HCT116 (cell line): Measurements from ENCODE around the gene EGFLAM.

Experiments used
- EZH2 ChIP-seq: fragments of 200-600 bp; sonication (generic); IDR thresholded peaks from 2 replicates; pipeline ENCODE4 v1.6.1; 2017; ENCODE audit warnings: antibody characterized with exemption, mixed run types
- EZH2phosphoT487 ChIP-seq: fragments of 200-600 bp; IDR thresholded peaks from 2 replicates; pipeline ENCODE4 v1.6.1; 2018; ENCODE audit warnings: antibody characterized with exemption, borderline replicate concordance
- POLR2A ChIP-seq: IDR thresholded peaks from 2 replicates; pipeline ENCODE4 v1.7.0; 2011; ENCODE audit warnings: borderline replicate concordance; ENCODE audit not compliant: insufficient read depth, insufficient read length; ENCODE audit errors: extremely low read depth
- RAD21 ChIP-seq: IDR thresholded peaks from 2 replicates; pipeline ENCODE4 v1.6.1; 2012; ENCODE audit warnings: low read depth, mild to moderate bottlenecking
- SIN3A ChIP-seq: IDR thresholded peaks from 2 replicates; pipeline ENCODE4 v1.6.1; 2012; ENCODE audit warnings: low read depth
- SP1 ChIP-seq: IDR thresholded peaks from 2 replicates; pipeline ENCODE4 v1.6.1; 2012; ENCODE audit warnings: low read depth
- ZFX ChIP-seq: fragments of 450-650 bp; IDR thresholded peaks from 2 replicates; pipeline ENCODE4 v1.6.1; 2017
- ZNF274 ChIP-seq: fragments of 200-500 bp; sonication (Bioruptor generic); IDR thresholded peaks from 2 replicates; pipeline ENCODE4 v1.6.1; 2014; ENCODE audit warnings: mild to moderate bottlenecking, low read depth, low read length, inconsistent platforms
- TF ChIP-seq, protein P1 (sequence below): IDR thresholded peaks from 2 replicates; pipeline ENCODE4 v1.6.1; 2012
- TF ChIP-seq, protein P2 (sequence below): IDR thresholded peaks from 2 replicates; pipeline ENCODE4 v1.6.1; 2012; ENCODE audit warnings: low read depth
- TF ChIP-seq, protein P3 (sequence below), 3 experiments: fragments of 200-600 bp in 1 of 3; sonication (generic) in 1 of 3; IDR thresholded peaks in 2 of 3; conservative IDR thresholded peaks in 1 of 3; 2 replicates each; pipeline ENCODE4 v1.5.1; 2012 to 2017; ENCODE audit warnings: low read depth in 2 of 3, low read length in 2 of 3, antibody characterized with exemption in 1 of 3, borderline replicate concordance in 1 of 3, control low read depth in 1 of 3, mild to moderate bottlenecking in 1 of 3, mixed read lengths in 1 of 3, mixed run types in 1 of 3, moderate library complexity in 1 of 3; ENCODE audit not compliant: insufficient read depth in 1 of 3
- TF ChIP-seq, protein P4 (sequence below): IDR thresholded peaks from 2 replicates; pipeline ENCODE4 v1.6.1; 2011; ENCODE audit warnings: mild to moderate bottlenecking, low read length, moderate library complexity; ENCODE audit not compliant: insufficient replicate concordance; ENCODE audit errors: extremely low read depth

DNA sequence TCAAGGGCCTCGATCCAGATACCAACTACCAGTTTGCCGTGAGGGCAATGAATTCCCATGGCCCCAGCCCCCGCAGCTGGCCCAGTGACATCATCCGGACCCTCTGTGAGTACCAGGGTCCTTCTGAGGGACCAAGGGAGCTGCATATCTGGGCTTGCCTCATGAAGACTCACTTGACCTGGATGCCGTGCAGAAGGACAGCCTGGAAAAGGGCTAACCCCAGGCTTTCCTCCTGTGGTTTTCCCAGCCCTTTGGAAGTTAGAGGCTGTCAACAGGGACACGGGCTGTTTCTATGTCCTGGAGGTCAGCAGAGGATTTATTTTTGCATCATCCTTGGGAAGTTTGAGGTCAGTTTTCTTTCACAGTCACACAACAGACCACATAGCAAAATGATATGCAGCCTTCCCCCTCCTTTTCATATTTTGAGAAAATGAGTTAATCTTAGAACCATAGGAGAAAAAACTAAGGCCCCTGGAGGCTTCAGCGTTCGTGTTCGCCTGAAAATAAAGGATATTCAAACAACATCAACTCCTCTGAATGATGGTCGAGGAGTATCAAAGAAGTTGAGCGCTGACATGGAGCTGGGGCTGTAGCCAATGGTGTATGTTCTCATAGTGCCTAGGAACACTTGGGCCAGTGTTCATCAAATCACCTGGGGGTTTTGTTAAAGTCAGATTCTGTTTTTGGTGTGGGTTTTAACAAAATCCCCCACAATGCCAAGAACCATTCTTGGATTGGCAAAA, 112.2 kb downstream of the EGFLAM start:
- TF ChIP-seq, protein P1, sequence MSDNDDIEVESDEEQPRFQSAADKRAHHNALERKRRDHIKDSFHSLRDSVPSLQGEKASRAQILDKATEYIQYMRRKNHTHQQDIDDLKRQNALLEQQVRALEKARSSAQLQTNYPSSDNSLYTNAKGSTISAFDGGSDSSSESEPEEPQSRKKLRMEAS: no peak
- TF ChIP-seq, protein P2, sequence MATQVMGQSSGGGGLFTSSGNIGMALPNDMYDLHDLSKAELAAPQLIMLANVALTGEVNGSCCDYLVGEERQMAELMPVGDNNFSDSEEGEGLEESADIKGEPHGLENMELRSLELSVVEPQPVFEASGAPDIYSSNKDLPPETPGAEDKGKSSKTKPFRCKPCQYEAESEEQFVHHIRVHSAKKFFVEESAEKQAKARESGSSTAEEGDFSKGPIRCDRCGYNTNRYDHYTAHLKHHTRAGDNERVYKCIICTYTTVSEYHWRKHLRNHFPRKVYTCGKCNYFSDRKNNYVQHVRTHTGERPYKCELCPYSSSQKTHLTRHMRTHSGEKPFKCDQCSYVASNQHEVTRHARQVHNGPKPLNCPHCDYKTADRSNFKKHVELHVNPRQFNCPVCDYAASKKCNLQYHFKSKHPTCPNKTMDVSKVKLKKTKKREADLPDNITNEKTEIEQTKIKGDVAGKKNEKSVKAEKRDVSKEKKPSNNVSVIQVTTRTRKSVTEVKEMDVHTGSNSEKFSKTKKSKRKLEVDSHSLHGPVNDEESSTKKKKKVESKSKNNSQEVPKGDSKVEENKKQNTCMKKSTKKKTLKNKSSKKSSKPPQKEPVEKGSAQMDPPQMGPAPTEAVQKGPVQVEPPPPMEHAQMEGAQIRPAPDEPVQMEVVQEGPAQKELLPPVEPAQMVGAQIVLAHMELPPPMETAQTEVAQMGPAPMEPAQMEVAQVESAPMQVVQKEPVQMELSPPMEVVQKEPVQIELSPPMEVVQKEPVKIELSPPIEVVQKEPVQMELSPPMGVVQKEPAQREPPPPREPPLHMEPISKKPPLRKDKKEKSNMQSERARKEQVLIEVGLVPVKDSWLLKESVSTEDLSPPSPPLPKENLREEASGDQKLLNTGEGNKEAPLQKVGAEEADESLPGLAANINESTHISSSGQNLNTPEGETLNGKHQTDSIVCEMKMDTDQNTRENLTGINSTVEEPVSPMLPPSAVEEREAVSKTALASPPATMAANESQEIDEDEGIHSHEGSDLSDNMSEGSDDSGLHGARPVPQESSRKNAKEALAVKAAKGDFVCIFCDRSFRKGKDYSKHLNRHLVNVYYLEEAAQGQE: no peak
- TF ChIP-seq, protein P3, sequence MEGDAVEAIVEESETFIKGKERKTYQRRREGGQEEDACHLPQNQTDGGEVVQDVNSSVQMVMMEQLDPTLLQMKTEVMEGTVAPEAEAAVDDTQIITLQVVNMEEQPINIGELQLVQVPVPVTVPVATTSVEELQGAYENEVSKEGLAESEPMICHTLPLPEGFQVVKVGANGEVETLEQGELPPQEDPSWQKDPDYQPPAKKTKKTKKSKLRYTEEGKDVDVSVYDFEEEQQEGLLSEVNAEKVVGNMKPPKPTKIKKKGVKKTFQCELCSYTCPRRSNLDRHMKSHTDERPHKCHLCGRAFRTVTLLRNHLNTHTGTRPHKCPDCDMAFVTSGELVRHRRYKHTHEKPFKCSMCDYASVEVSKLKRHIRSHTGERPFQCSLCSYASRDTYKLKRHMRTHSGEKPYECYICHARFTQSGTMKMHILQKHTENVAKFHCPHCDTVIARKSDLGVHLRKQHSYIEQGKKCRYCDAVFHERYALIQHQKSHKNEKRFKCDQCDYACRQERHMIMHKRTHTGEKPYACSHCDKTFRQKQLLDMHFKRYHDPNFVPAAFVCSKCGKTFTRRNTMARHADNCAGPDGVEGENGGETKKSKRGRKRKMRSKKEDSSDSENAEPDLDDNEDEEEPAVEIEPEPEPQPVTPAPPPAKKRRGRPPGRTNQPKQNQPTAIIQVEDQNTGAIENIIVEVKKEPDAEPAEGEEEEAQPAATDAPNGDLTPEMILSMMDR (IDR thresholded peaks at IDR 0.05 in 2 of 3, conservative IDR thresholded peaks at IDR 0.05 in 1 of 3; ENCODE audit: borderline replicate concordance in 1 of 3, insufficient read depth in 1 of 3, low read depth in 2 of 3, low read length in 2 of 3): no peak
- TF ChIP-seq EZH2phosphoT487 (no peak), SP1 (no peak), POLR2A (no peak), RAD21 (no peak), EZH2 (no peak), SIN3A (no peak), ZFX (no peak), ZNF274 (no peak)
- TF ChIP-seq, protein P4, sequence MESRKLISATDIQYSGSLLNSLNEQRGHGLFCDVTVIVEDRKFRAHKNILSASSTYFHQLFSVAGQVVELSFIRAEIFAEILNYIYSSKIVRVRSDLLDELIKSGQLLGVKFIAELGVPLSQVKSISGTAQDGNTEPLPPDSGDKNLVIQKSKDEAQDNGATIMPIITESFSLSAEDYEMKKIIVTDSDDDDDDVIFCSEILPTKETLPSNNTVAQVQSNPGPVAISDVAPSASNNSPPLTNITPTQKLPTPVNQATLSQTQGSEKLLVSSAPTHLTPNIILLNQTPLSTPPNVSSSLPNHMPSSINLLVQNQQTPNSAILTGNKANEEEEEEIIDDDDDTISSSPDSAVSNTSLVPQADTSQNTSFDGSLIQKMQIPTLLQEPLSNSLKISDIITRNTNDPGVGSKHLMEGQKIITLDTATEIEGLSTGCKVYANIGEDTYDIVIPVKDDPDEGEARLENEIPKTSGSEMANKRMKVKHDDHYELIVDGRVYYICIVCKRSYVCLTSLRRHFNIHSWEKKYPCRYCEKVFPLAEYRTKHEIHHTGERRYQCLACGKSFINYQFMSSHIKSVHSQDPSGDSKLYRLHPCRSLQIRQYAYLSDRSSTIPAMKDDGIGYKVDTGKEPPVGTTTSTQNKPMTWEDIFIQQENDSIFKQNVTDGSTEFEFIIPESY: no peak
